Neutrophil (primary cell): ENCODE results near the gene RAB30.

Source experiments
- H3K27ac ChIP-seq: fragments of 200-600 bp; sonication (generic); 2 replicates; pipeline ENCODE4 v1.5.1; 2016; ENCODE audit warnings: mild to moderate bottlenecking, moderate library complexity
- H3K27me3 ChIP-seq: fragments of 200-600 bp; sonication (generic); 2 replicates; pipeline ENCODE4 v1.6.0; 2016; ENCODE audit warnings: mild to moderate bottlenecking
- H3K36me3 ChIP-seq: fragments of 200-600 bp; sonication (generic); 2 replicates; pipeline ENCODE4 v1.5.1; 2017
- H3K4me1 ChIP-seq, 2 experiments: fragments of 200-600 bp in 1 of 2; sonication (generic) in 1 of 2; 1 replicate in 1 of 2; 2 replicates in 1 of 2; pipeline versions ENCODE4 v1.5.1 to v1.6.1; 2013 to 2016; ENCODE audit warnings: low read depth in 1 of 2, low read length in 1 of 2, mild to moderate bottlenecking in 1 of 2, moderate library complexity in 1 of 2; ENCODE audit not compliant: control insufficient read depth in 1 of 2, insufficient read depth in 1 of 2
- H3K4me3 ChIP-seq, 2 experiments: fragments of 200-600 bp in 1 of 2; sonication (generic) in 1 of 2; 1 replicate in 1 of 2; 2 replicates in 1 of 2; pipeline ENCODE4 v1.5.1; 2013 to 2016; ENCODE audit warnings: low read depth in 1 of 2, low read length in 1 of 2, mild to moderate bottlenecking in 1 of 2, moderate library complexity in 1 of 2
- H3K9me3 ChIP-seq: fragments of 200-600 bp; sonication (generic); 2 replicates; pipeline ENCODE4 v1.5.1; 2016
- CTCF ChIP-seq: fragments of 200-600 bp; sonication (generic); IDR thresholded peaks from 2 replicates; pipeline ENCODE4 v1.5.1; 2016; ENCODE audit warnings: antibody characterized with exemption

Gene RAB30

GRCh38 chr11:83115551-83115950 lies 43.9 kb upstream of the RAB30 start:
- no peak overlapping the region for H3K27ac ChIP-seq
- H3K27me3 ChIP-seq, result peaks cover 8% of the 10 kb centered on the region
- H3K9me3 ChIP-seq, result no peaks in the 10 kb centered on the region
- H3K36me3 ChIP-seq, result no peaks in the 10 kb centered on the region
- peaks cover 0 to 14% of the 10 kb centered on the region in 2 experiments for H3K4me1 ChIP-seq
- H3K4me3 ChIP-seq, result no peak overlapping the region
- no peak for TF ChIP-seq CTCF

- Histone ChIP-seq H3K9me3 (no peaks in the 10 kb centered on the region), H3K4me3 (no peak overlapping the region), H3K36me3 (no peaks in the 10 kb centered on the region), H3K4me1 (peaks cover 0 to 14% of the 10 kb centered on the region in 2 experiments), H3K27ac (no peak overlapping the region), H3K27me3 (peaks cover 8% of the 10 kb centered on the region)
- TF ChIP-seq CTCF, result no peak
Measured at GRCh38 chr11:83115026-83115425, 43.3 kb upstream of the RAB30 start.

GRCh38 chr11:83112886-83113285 lies 41.2 kb upstream of the RAB30 start:
- no peak for TF ChIP-seq CTCF
- Histone ChIP-seq H3K4me1 (peaks cover 0 to 14% of the 10 kb centered on the region in 2 experiments), H3K27ac (no peak overlapping the region), H3K9me3 (no peaks in the 10 kb centered on the region), H3K4me3 (no peak overlapping the region), H3K27me3 (peaks cover 8% of the 10 kb centered on the region), H3K36me3 (no peaks in the 10 kb centered on the region)

- Histone ChIP-seq H3K27ac (no peak overlapping the region), H3K27me3 (no peaks in the 10 kb centered on the region), H3K36me3 (no peaks in the 10 kb centered on the region), H3K9me3 (no peaks in the 10 kb centered on the region), H3K4me1 (no peaks in the 10 kb centered on the region), H3K4me3 (no peak overlapping the region)
- no peak for TF ChIP-seq CTCF
Measured at GRCh38 chr11:83105168-83105567, 33.5 kb upstream of the RAB30 start.

GRCh38 chr11:83102834-83103233 lies 31.1 kb upstream of the RAB30 start:
- Histone ChIP-seq H3K36me3 (no peaks in the 10 kb centered on the region), H3K27ac (no peak overlapping the region), H3K4me3 (no peak overlapping the region), H3K4me1 (no peaks in the 10 kb centered on the region), H3K27me3 (no peaks in the 10 kb centered on the region), H3K9me3 (no peaks in the 10 kb centered on the region)
- no peak for TF ChIP-seq CTCF
